ENCODE results near the gene WNT9B.

Gene WNT9B

GRCh38 chr17:46925185-46925868, 73.9 kb downstream of the WNT9B start:
- H4K20me1 ChIP-seq (ENCODE audit: low read depth, low read length), result no peaks in the 10 kb centered on the region
- no peaks in the 10 kb centered on the region for H3K27me3 ChIP-seq (ENCODE audit: low read length)
- no peaks in the 10 kb centered on the region for H3K9me2 ChIP-seq (replicated peaks; ENCODE audit: insufficient read depth, low read length)
- H3K9me3 ChIP-seq (ENCODE audit: insufficient read depth, low read length), result no peaks in the 10 kb centered on the region
- no peaks in the 10 kb centered on the region for H3K36me3 ChIP-seq (ENCODE audit: low read length)
- TF ChIP-seq CTCF (IDR thresholded peaks at IDR 0.05; ENCODE audit: insufficient read depth, low read length, poor library complexity, severe bottlenecking) (no peak), EZH2phosphoT487 (conservative IDR thresholded peaks at IDR 0.05; ENCODE audit: low read length) (no peak)
- peak overlapping the region; percentile 90 for H3K4me2 ChIP-seq (ENCODE audit: low read depth, low read length, poor library complexity, severe bottlenecking)
- no peak overlapping the region for H3K9ac ChIP-seq (ENCODE audit: low read length)
- H3F3A ChIP-seq (ENCODE audit: insufficient read depth), result no peaks in the 10 kb centered on the region
- no peak overlapping the region for H3K27ac ChIP-seq (ENCODE audit: low read depth, low read length)
- peaks cover 61% of the 10 kb centered on the region for H3K79me2 ChIP-seq (ENCODE audit: insufficient read depth, low read length)
- no peak overlapping the region for H3K4me3 ChIP-seq (ENCODE audit: insufficient read depth, low read length, poor library complexity, severe bottlenecking)
- H2AFZ ChIP-seq (ENCODE audit: low read depth, low read length, severe bottlenecking), result no peak overlapping the region

GRCh38 chr17:46928467-46929261, 77.3 kb downstream of the WNT9B start:
- Histone ChIP-seq H3K36me3 (ENCODE audit: low read length) (peaks cover 12% of the 10 kb centered on the region), H3K27ac (ENCODE audit: low read depth, low read length) (no peak overlapping the region), H3F3A (ENCODE audit: insufficient read depth) (no peaks in the 10 kb centered on the region), H3K27me3 (ENCODE audit: low read length) (no peaks in the 10 kb centered on the region), H3K4me2 (ENCODE audit: low read depth, low read length, poor library complexity, severe bottlenecking) (no peak overlapping the region), H3K9me2 (replicated peaks; ENCODE audit: insufficient read depth, low read length) (no peaks in the 10 kb centered on the region), H3K79me2 (ENCODE audit: insufficient read depth, low read length) (peaks cover 55% of the 10 kb centered on the region), H3K9ac (ENCODE audit: low read length) (no peak overlapping the region), H3K4me3 (ENCODE audit: insufficient read depth, low read length, poor library complexity, severe bottlenecking) (no peak overlapping the region), H2AFZ (ENCODE audit: low read depth, low read length, severe bottlenecking) (no peak overlapping the region), H4K20me1 (ENCODE audit: low read depth, low read length) (no peaks in the 10 kb centered on the region), H3K9me3 (ENCODE audit: insufficient read depth, low read length) (no peaks in the 10 kb centered on the region)
- TF ChIP-seq CTCF (IDR thresholded peaks at IDR 0.05; ENCODE audit: insufficient read depth, low read length, poor library complexity, severe bottlenecking) (no peak), EZH2phosphoT487 (conservative IDR thresholded peaks at IDR 0.05; ENCODE audit: low read length) (no peak)

GRCh38 chr17:46929413-46929812, 78.0 kb downstream of the WNT9B start:
- no peak for TF ChIP-seq CTCF (IDR thresholded peaks at IDR 0.05; ENCODE audit: insufficient read depth, low read length, poor library complexity, severe bottlenecking)
- TF ChIP-seq EZH2phosphoT487 (conservative IDR thresholded peaks at IDR 0.05; ENCODE audit: low read length), result no peak
- Histone ChIP-seq H4K20me1 (ENCODE audit: low read depth, low read length) (no peaks in the 10 kb centered on the region), H3K79me2 (ENCODE audit: insufficient read depth, low read length) (peaks cover 47% of the 10 kb centered on the region), H3K9ac (ENCODE audit: low read length) (no peak overlapping the region), H3K27me3 (ENCODE audit: low read length) (no peaks in the 10 kb centered on the region), H3K27ac (ENCODE audit: low read depth, low read length) (no peak overlapping the region), H3K4me2 (ENCODE audit: low read depth, low read length, poor library complexity, severe bottlenecking) (no peak overlapping the region), H3K9me3 (ENCODE audit: insufficient read depth, low read length) (no peaks in the 10 kb centered on the region), H3K9me2 (replicated peaks; ENCODE audit: insufficient read depth, low read length) (no peaks in the 10 kb centered on the region), H2AFZ (ENCODE audit: low read depth, low read length, severe bottlenecking) (no peak overlapping the region), H3K36me3 (ENCODE audit: low read length) (peaks cover 12% of the 10 kb centered on the region), H3F3A (ENCODE audit: insufficient read depth) (no peaks in the 10 kb centered on the region), H3K4me3 (ENCODE audit: insufficient read depth, low read length, poor library complexity, severe bottlenecking) (no peak overlapping the region)
